Prostate gland (tissue), 2 donors: Measurements from ENCODE around the gene GPRC5D. TPM values are rescaled to one million over a fixed set of nuclear protein-coding genes. Genes with fewer than 3 reads are reported as not detected.

ENCODE experiments used
- DNase-seq: peaks from one replicate; pipeline ENCODE4 v3.0.0-alpha.2; 2019; ENCODE audit warnings: low spot score
- H3K27ac ChIP-seq, 2 donors: fragments of 200-600 bp; sonication (generic); 2 replicates each; pipeline ENCODE4 v1.5.1; 2017 to 2019
- H3K27me3 ChIP-seq: fragments of 200-600 bp; sonication (generic); replicated peaks from 2 replicates; pipeline ENCODE4 v1.5.1; 2019; ENCODE audit not compliant: insufficient read depth
- H3K36me3 ChIP-seq, 2 donors: fragments of 200-600 bp; sonication (generic); 1 replicate in 1 of 2; 2 replicates in 1 of 2; pipeline versions ENCODE4 v1.5.1 to v1.8.1; 2017 to 2019
- H3K4me1 ChIP-seq: fragments of 200-600 bp; sonication (generic); replicated peaks from 2 replicates; pipeline ENCODE4 v1.5.1; 2019
- H3K4me3 ChIP-seq, 2 donors: fragments of 200-600 bp; sonication (generic); 2 replicates each; pipeline ENCODE4 v1.5.1; 2017 to 2019
- H3K9me3 ChIP-seq: fragments of 200-600 bp; sonication (generic); 2 replicates; pipeline ENCODE4 v1.5.1; 2017
- CTCF ChIP-seq, 4 experiments: fragments of 200-600 bp in 2 of 4; fragments of 450-650 bp in 2 of 4; sonication (generic) in 2 of 4; IDR thresholded peaks; 1 replicate in 3 of 4; 2 replicates in 1 of 4; pipeline ENCODE4 v1.5.1; 2016 to 2019; ENCODE audit warnings: antibody characterized with exemption in 4 of 4, mild to moderate bottlenecking in 2 of 4, moderate library complexity in 2 of 4
- POLR2A ChIP-seq: fragments of 450-650 bp; IDR thresholded peaks from one replicate; pipeline ENCODE4 v1.6.1; 2016; ENCODE audit warnings: antibody characterized with exemption, mild to moderate bottlenecking
- POLR2AphosphoS5 ChIP-seq: sonication (generic); formaldehyde crosslinking; IDR thresholded peaks from one replicate; pipeline ENCODE4 v1.6.1; 2017; ENCODE audit warnings: antibody characterized with exemption
- WGBS: methylation state at CpG from one replicate; pipeline ENCODE4 v1.1.5; 2018; 5-methylcytosine and 5-hydroxymethylcytosine counted together
- intact Hi-C: fragments of 100-400 bp; cut with DNase I; formaldehyde crosslinking; loops from one replicate; pipeline ENCODE4 v1.14.2; 2022
- total RNA-seq, 2 donors: library from RNA; depleted of rRNA; stranded (reverse); fragments of >200 nt; gene quantifications; one replicate each; pipeline ENCODE4 v1.1.0, GENCODE V29; 2016

The GPRC5D gene
- total RNA-seq, 2 donors from 2014 or later = not detected

- Histone ChIP-seq H3K36me3 (no peaks in the 10 kb centered on the region), H3K4me1 (no peaks in the 10 kb centered on the region), H3K9me3 (no peaks in the 10 kb centered on the region), H3K27ac (no peak overlapping the region), H3K27me3 (no peaks in the 10 kb centered on the region), H3K4me3 (no peak overlapping the region)
- no peak for DNase-seq
- 90% methylated on average over 8 of the region's 8 CpGs for WGBS
- intact Hi-C loops = no loop called here
- TF ChIP-seq POLR2A (no peak), CTCF (IDR thresholded peaks at IDR 0.05) (no peak), POLR2AphosphoS5 (no peak)
Observed at GRCh38 chr12:12943586-12944260, 8.2 kb downstream of the GPRC5D start.

- H3K9me3 ChIP-seq = no peaks in the 10 kb centered on the region
- H3K36me3 ChIP-seq = no peaks in the 10 kb centered on the region
- no peaks in the 10 kb centered on the region for H3K27me3 ChIP-seq
- WGBS = 90% methylated on average over 10 of the region's 10 CpGs
- no peak overlapping the region for H3K4me3 ChIP-seq
- intact Hi-C loops = no loop called here
- no peak overlapping the region for H3K27ac ChIP-seq
- DNase-seq = no peak
- TF ChIP-seq POLR2A (no peak), CTCF (IDR thresholded peaks at IDR 0.05) (no peak), POLR2AphosphoS5 (no peak)
- H3K4me1 ChIP-seq = no peaks in the 10 kb centered on the region
Observed at GRCh38 chr12:12941450-12942350, 10.3 kb downstream of the GPRC5D start.

- Histone ChIP-seq H3K9me3 (no peaks in the 10 kb centered on the region), H3K27me3 (no peaks in the 10 kb centered on the region), H3K4me3 (no peak overlapping the region), H3K27ac (no peak overlapping the region), H3K36me3 (no peaks in the 10 kb centered on the region), H3K4me1 (no peaks in the 10 kb centered on the region)
- intact Hi-C loops = no loop called here
- 85% methylated on average over 1 of the region's 1 CpG for WGBS
- no peak for DNase-seq
- TF ChIP-seq POLR2A = no peak
- TF ChIP-seq POLR2AphosphoS5 = no peak
- TF ChIP-seq CTCF (IDR thresholded peaks at IDR 0.05) = no peak
Observed at GRCh38 chr12:12939888-12940287, 12.1 kb downstream of the GPRC5D start.

GRCh38 chr12:12938541-12938940, 13.4 kb downstream of the GPRC5D start:
- no peak overlapping the region for H3K4me3 ChIP-seq
- H3K9me3 ChIP-seq = no peaks in the 10 kb centered on the region
- intact Hi-C loops = no loop called here
- 74% methylated on average over 5 of the region's 5 CpGs for WGBS
- no peaks in the 10 kb centered on the region for H3K4me1 ChIP-seq
- H3K27me3 ChIP-seq = no peaks in the 10 kb centered on the region
- H3K36me3 ChIP-seq = no peaks in the 10 kb centered on the region
- H3K27ac ChIP-seq = no peak overlapping the region
- TF ChIP-seq POLR2A (no peak), CTCF (IDR thresholded peaks at IDR 0.05) (no peak), POLR2AphosphoS5 (no peak)
- no peak for DNase-seq
